GM19239 (cell line): ENCODE results near the gene RNF157.

Source experiments
- DNase-seq: peaks from one replicate; pipeline ENCODE4 v3.0.0; 2011; ENCODE audit warnings: low spot score; ENCODE audit not compliant: insufficient read length
- FAIRE-seq: peaks from 2 replicates; lab custom pipeline; 2011; peaks lifted over from hg19 to GRCh38; lab: Jason Lieb, UNC

The RNF157 gene

DNA sequence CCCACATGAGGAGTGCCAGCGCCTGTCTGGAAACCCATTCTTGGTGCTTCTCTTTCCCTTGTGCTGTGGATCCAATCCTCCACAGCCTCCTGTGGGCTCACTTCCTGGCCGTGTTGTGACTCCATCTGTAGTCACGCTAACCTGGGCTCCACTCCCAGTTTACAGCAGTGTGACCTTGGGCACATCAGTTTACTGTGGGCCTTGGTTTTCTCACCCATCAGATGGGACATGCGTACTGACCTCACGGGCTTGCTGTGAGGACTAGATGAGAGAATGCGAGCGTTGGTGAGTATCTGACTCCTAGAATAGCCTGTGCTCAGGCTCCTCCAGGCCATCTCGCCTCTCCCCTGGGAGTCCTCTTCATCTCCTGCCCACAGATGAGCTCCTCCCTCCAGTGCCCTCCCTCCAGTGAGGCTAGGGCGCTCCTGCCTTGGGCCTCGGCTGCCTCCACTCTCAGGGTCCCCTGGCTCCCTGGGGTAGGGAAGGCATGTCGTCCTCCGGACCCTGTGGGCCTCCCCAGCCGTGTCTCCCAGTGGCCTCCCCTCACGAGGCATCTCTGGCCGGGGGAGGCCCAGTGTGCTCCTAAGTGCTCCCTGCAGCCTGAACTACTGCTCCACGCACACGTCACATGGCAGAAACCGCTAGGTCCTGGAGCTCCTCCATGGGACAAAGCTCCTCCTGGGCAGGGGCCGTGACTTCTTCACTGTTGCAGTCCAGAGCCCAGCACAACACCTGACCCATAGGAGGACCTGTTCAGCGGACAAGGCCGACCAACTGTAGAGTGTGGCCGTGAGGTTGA is 94.0 kb downstream of the RNF157 start:
- no peak for DNase-seq
- no peak for FAIRE-seq

DNA sequence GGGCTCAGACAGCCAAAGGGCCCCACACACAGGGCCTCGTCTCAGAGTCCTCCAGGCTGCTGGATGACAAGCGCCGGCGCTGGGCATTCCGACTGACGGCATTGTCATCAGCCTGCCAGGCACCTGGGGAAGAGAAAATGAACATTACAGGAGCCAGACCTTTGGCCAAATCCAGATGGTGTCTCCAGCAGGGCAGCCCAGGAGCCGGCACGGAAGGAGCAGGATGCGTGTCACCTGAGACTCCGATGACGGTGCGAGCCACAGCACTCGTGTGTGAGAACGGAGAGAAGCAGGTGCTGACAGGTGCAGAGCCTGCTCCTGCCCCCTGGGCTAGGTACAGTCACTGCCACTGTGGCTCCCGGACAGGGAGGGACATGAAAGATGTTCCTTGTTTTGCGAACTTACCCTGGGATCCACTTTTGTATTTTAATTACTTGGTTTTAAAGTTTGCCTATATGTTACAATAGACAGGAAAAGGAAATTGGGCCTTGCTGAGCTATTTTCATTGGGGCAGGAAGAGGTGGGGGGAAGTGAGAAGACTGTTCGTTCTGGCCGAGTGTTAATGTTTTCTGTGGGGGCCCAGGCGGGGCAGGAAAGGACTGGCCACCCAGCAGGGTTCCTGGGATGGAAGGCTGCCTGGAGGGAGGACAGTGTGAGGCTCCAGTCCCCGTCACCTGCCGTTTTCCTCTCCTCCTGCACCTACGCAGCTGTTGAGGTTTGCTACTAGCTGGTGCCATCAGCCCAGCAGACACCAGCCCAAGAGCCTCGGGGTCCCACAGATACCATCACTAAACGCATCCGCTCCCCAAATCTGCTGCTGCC is 94.9 kb downstream of the RNF157 start:
- FAIRE-seq, result peak; percentile 90
- no peak for DNase-seq

DNA sequence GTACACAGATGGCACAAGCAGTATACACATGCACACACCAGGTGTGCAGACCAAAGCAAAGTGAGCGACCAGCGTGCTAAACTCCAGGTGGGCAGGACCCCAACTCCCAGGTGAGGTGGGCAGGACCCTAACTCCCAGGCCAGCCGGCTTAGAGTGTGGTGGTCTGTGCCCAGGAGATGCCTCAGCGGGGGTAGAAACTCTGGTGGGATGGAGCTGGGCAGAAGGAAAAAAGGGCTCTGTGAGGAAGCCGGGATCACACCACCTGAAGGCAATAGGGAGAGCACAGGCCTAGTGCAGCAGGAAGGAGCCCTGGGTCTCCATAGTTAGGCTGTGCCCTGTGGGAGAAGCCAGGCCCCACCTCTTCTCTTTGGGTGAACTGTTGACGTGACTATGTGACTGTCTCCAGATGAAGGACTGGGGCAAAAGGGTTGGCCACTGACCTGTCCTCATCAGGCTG is 97.7 kb downstream of the RNF157 start:
- FAIRE-seq, result no peak

DNA sequence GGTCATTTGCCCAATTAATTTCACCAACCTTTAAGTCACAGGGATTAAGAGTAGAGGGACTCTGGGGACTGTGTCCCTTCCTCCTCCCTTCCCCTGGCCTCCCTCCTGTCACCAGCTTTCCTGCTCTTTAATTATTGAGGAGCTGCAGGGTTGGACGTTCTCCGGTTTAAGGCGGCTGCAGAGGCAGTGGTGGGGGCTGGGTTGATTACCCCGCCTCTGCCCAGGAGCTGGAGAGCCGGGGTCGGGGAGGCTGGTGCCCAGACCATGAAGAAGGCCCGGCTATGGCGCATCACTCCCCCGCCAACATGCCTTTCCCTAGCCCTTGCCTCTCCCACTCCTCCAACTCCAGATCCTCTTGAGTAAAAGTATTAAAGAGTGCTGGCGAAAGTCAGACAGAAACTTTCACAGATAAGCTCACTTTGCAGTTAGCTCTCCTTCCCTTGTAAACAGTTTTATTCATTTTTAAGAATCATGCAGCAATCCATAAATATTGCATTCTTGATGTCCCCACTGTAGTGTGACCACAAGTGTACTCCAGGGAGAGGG is 98.2 kb downstream of the RNF157 start:
- no peak for DNase-seq
- FAIRE-seq, result no peak

More for the DNA sequence above, 97.7 kb downstream of the RNF157 start:
- no peak for DNase-seq

DNA sequence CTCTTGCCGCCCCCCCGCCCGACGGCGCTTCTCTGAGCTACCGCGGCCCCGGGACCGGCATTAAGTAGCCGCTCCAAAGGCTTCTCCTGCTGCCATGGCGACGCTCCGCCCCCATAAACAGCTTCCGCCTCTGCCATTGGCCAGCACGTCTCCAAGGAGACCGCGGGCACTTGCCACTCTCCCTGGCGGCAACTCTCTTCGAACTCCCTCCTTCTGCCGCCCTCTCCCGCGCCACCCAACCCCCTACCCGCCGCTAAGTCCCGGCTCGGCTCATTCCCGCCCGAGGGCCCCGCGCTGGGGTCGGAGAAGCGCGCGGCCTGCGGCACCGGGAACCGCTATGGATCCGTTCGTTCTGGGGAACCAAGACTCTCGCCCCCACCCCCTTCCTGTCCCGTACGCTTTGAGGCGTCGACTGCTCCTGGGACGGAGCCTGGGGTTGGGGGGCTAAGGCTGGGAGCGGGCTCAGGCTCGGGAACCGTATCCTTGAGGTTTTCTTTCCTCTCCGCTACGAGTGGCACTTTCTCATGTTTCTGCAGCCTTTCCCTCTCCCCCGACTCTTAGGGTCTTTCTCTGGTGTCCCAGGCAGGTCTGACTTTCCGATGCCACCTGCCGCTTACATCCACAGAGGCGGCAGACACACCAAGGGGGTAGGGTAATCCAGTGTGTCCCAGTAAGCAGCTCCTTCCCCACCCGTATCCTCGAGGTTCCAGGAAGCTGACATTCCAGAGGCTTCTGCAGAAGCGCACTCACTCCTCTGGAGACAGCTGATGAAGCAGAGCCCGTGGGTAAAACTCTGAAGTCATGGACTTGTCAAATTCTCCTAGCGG is 98.9 kb downstream of the RNF157 start, which contains the start of gene FOXJ1:
FOXJ1 (minus strand) TSS at position 34 of the 827 bp plus-strand sequence. CDS start 850 bp downstream, outside the sequence.
- peak; percentile 95 for FAIRE-seq
- DNase-seq, result peak; percentile 99

DNA sequence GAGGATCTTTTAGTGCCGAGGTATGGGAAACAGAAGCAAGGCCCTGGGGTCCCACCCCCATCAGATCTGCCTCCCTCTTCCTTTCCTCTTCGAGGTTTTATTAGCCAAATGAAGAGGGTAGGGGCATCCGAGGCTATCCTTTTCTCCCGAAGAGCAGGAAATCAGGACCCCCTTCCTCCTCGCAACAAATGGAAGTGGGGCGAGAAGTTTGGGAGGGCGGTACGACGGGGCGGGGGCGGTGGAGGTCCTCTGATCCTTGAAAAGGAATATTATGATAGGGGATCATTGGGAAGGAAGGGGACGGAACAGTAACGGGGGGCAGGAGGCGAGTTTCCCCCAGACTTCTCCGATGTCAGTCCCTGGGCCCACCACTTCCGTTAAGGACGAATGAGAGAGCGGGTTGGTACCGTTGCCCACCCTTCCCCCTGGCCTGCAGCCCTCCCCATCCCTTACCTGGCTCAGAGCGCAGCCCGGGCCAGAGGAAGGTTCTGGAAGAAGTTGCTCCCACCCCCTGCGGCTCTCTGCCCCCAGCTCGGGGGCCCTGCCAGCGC is 99.6 kb downstream of the RNF157 start:
- FAIRE-seq, result no peak
- no peak for DNase-seq

DNA sequence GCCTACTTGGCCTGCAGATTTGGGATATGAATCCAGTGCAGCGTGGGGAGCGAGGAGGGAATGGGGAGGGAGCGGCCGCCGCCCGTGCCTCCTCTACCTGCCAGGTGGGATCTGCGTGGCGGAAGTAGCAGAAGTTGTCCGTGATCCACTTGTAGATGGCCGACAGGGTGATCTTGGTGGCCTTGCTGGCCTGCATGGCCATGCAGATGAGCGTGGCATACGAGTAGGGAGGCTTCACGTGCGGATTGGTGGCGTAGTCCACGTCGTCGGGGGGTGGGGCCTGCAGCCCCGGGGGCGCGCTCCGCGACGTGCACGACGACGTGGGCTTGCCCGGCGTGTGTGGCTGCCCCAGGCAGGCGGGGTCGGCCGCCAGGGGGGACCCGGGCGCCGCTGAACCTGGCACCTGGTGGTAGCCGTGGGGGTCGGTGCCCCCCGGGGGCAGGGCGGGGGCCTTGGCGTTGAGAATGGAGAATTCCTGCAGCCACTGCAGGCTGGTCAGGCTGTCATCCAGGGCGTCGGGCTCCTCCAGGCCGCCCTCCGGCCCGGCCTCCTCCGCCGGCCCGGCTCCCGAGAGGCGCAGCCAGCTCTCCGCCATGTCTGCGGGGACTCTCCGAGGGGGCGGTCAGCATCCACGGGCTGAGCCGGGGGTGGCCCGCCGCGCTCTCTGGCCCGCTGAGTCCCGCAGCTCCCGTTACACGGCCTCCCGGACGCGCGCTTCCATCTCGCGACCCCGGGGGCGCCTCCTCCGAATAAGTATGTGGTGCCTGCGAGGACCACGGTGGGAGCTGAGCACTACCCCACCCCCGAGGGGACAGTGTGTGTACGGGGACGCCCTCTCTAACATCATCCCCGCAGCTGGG is 100.3 kb downstream of the RNF157 start:
- DNase-seq, result peak; percentile 85
- no peak for FAIRE-seq

DNA sequence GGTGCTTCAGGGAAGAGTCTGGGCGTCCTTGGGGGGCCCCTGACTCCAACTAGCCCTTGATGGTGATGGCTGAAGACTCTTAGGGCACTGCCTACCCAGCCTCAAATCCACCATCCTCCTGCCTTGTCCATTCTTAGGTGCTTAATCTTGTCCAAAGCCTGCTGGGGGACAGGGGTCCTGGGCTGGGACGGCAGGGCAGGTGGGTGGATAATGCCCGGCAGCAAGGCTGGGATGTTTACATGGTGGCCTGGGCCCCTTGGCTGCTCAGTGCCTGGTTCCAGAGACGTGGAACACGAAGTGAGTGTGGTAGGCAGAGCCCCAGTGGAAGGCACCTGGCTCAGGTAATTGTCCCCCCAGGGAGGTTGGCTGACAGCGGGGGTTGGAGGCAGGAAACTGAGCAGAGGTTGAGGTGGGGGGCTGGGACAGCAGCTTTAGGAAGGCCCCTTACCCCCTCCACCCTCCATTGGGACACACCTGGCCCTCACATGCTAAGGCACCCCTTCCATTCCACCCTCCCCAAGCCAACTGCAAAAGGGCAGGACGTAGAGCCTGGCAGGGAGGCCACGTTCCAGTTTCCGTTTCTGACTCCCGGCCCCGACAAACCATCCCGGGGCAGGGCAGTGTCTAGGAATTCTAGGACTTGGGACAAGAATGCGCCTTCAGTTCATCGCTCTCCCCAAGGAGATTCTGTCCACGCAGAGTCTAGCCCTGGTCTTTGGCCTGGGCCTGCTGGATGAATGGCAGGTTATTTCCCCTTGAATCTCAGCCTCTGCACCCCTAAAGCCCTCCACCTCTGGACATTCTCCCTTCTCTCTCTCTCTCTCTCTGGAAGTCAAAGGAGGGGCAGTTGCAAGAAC is 101.2 kb downstream of the RNF157 start:
- DNase-seq (no peak), FAIRE-seq (no peak)

DNA sequence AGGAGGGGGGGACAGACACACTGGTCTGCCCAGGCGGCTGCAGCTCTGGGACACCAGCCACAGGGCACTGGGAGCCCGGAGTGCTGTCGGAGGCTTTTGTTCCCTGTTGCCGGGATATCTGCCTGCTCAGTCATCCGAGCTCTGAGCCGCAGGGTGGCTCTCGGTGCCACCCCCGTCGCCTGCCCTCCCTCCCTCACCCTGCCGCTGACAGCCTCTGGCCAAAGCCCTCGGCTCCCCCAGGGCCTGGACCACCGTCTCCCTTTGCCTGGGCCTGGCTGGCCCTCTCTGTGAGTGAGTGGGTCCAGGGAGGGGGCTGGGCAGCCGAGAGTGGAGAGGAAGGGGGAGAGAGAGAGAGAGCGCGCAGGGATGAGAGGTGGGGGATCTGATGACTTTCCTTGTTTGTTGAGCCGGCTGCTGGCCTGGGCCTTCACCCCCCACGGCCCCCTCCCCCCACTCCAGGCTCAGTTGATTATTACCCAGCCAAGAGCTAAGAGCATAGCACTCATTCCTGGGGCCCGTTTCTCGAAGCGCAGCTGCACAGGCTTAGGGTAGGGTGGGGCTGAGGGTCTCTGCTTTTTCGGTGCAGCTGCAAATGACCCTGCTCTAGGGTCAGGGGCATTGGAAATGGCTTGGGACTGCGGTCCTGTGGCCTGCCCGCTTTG is 101.9 kb downstream of the RNF157 start:
- DNase-seq (no peak), FAIRE-seq (no peak)

DNA sequence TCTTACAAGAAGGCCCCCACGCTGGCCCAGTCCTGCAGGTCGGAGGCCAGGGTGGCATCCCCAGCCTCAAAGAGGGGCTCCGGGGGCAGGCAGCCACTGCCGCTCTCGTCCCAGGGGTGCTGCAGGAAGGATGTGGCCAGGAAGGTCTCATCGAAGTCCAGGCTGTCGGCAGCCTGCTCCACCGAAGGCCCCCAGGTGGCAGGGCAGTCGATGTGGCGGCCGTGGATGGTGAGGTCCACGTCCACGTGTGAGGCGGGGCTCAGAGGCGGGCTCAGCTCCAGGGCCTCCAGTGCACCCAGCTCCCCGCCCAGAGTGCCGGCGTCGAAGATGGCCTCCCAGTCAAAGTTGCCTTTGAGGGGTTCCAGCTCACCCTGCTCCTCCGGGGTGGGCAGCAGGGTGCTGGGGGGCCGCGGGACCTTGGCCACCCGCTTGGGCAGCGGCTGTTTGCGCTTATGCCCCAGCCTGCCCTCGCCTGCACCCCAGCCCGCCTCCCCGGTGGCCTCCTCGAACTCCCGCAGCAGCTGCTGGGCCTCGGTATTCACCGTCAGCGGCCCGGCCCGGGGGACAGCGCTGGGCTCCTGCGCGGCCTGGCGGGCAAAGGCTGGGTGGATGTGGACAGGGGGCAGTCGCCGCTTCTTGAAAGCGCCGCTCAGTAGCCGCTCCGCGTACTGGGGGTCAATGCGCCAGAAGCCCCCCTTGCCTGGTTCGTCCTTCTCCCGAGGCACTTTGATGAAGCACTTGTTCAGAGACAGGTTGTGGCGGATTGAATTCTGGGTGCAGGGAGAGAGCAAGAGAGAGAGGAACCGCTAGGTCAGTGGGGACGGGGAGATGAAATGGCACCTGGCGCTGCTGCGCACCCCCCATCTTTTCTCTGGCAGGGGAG is 102.7 kb downstream of the RNF157 start:
- DNase-seq (no peak), FAIRE-seq (no peak)

DNA sequence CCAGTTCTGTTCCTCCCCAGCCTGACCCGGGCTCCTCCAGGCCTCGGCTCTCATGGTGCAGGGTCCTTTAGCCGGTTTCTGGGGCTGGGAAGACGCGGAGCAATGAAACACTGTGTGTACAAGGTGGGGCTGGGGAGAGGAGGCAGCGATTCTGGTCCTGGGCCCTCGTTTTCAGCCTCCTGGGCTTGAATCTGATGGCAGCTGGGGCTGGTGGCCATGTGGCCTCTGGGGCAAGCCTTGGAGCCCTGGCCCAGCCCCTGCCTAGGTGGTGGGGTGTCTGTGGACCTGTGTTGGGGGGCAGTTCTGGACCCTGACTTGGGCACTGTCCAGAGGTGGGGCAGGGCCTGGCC is 103.3 kb downstream of the RNF157 start:
- DNase-seq (no peak), FAIRE-seq (no peak)

DNA sequence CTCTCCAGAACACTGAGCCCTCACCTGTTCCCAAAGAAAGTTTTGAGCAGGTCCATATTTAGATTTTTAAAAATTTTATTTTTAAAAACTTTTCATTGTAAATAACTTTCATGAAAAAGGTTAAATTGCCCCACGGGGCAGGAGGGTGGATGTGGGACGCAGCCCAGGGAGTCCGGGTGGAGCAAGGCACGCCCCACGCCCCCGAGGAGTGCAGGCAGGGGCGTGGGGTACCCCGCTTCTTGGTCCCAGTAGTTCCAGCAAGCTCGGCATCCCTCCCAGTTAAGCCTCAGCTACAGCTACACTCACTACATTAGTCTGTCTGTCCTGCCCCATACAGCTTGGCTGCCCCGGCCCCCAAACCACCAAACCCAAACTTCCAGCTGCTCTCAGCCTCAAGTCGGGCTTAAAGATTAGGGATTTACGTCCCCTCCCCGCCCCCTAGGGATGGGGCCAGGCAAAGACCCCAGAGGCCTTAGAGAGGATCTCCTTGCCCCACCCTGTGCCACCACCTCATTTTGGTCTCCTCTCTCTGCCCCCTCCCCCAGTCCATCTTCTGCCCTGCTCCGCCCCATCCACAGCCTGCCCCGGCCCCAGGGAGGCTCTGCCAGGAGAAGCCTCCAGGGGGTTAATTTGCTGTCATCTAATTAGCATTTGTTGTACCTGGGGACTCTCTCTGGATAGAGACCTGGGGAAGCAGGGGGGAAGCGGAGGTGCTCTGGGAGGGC is 103.9 kb downstream of the RNF157 start:
- no peak for DNase-seq
- FAIRE-seq, result no peak

DNA sequence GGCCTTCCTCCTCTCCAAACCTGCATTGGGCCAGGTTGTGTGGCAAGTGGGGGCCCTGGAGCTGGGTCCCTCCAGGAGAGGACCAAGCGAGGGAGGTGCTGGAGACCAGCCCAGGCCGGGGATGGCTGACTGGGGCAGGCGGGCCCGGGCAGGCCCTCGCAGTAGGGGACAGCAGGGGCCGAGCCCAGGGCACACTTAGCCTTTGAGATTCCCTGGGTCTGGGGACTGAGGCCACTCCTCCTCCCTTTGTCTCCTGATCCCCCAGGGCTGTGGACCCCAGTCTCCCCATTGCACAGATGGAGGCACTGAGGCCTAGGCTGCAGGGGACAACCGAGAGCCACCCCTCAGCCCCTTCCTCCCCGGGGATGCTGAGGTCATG is 104.5 kb downstream of the RNF157 start:
- FAIRE-seq (no peak), DNase-seq (no peak)

DNA sequence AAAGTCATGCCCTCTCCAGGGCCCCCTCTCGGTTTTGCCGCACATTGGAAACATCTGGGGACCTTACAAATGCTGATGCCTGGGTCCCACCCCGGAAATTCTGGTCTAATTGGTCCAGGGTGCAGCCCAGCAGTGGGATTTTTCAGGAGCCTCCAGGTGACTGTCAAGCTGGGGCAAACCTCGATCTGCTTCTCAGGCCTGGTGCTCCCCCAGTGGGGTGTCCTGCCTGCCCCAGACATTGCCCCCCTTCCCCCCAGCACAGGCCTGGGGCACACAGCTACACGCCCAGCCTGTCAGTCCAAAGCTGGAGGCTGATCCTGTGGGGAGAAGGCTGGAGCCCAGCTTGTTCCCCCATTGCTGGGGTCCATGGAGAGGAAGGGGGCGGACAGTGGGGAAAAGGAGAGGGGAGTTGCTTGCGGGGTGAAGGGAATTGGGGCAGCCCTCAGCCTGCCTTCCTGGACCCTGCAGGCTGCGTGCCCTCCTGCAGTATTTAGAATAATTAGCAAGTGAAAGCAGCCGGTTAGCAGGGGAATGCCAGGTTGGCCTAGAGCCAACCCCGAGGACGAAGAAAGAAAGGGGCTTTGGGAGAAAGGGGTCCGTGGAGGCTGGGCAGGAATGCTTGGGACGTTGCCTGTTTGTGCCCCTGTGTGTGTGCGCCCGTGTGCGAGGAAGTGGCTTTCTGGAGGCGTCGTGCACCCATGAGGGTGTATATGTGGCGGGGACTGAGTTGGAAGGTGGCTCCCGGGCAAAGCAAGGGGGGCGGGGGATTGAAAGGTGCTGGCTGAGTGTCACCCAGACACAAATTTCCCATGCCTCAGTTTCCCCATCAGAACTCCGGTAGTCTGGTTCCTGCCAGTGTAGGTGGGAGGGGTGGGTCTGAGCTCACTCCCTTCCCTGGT is 105.1 kb downstream of the RNF157 start:
- FAIRE-seq (no peak), DNase-seq (no peak)
